NCI-H1436 treated with DMSO at 0.1 percent for 48 hours (cell line): Measurements from ENCODE around the gene ANKRD42.
"Not testable (repeated sequence)": the region's sequence is repeated elsewhere in the genome, so short reads cannot be mapped to it uniquely, and the experiment has no call there.

Experiments
- DNase-seq: peaks from one replicate; lab custom pipeline; 2025; lab: John Stamatoyannopoulos, UW

Gene ANKRD42

DNA sequence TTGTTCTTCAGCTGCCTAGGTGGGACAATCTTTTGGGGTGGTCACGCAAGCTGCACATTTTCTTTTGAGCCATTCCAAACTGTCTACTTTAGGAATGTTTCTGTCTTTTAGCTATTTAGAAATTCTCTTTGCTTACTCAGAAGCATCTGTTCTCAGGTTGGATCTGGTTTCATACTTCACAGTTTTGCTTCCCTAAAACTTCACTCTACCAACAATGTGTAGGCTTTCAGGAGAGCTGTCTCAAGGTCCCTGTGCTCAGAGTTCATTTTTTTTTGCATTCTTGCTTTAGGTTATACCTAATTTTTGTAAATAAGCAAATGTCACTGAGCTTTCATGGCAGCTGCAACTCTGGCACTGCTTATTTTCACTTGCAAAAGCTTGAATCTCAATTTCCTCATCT lies 55.9 kb downstream of the ANKRD42 start:
- DNase-seq, result no peak

- no peak for DNase-seq
These were observed 56.6 kb downstream of the ANKRD42 start for GRCh38 chr11:83249972-83250593.

DNA sequence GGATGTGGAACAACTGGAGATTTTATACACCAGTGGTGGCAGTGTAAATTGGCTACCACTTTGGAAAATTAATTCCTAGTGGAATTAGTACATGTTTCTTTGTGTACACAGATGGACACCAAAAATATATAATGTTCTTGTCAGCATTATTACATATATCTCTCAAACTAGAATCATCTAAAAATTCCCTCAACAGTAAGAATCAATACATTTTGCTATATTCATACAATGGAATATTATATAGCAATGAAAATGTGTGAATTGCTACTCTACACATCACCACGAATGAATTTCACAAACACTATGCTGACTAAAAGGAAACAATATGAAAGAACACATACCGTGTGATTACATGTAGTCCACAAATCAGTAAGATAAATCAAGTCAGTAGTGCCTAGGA lies 58.8 kb downstream of the ANKRD42 start:
- no peak for DNase-seq

DNA sequence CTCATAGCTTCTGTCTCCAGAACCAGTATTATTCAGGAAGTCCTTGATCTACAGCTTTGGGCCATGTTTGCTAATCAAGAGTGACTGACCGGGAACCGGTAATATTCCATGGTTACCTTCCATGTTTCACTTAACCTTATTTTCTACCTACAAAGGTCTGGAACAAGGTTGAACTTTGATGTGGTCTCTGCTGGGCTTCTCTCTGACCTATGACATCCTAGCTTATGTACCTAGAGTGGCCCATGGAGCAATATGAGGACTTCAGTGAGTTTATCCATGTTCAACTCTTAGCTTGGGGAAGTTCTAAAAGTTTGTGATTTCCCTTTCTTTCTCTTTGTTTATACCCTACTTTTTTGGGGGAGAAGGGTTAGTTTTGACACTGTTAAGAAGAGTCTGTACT lies 59.4 kb downstream of the ANKRD42 start:
- DNase-seq, result no peak

- no peak for DNase-seq
These were observed 61.9 kb downstream of the ANKRD42 start for GRCh38 chr11:83255366-83255765.

GRCh38 chr11:83256602-83257340 lies 63.3 kb downstream of the ANKRD42 start:
- DNase-seq, result no peak

DNA sequence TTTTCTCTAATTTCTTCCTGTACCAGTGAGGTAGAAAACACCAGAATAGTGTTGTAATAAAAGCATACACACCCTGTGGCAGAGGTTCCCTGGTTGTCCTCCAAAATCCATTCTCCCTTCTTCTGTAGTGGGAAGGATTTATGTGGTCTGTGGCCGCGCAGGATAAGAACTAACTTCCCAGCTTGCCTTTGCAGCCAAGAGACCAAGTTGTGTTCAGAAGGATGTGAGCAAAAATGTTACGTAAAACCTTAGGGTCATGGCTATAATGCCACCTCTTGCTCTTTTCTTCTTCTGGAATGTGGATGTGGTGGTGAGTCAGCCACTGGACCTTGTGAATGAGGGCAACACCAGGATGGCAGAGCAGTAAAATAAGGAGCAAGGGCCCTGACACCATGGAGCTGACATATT lies 64.3 kb downstream of the ANKRD42 start:
- no peak for DNase-seq

DNA sequence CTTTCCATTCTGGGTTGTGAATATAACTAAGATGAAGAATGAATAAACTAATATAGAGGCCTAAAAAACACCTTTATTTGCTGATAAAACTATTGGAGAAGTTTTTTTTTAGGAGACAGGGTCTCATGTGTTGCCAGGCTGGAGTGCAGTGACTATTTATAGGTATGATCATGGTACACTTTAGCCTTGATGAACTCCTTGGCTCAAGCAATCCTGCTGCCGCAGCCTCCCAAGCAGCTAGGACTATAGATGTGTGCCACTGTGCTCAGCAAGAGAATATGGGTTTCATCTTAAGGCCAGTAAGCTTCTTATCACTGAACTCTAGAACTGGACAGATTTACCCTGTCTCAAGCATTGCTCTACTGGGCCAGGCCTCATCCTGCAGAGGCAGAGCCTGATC lies 66.0 kb downstream of the ANKRD42 start:
- no peak for DNase-seq

- DNase-seq, result no peak
These were observed 71.8 kb downstream of the ANKRD42 start for GRCh38 chr11:83265331-83265730.

DNA sequence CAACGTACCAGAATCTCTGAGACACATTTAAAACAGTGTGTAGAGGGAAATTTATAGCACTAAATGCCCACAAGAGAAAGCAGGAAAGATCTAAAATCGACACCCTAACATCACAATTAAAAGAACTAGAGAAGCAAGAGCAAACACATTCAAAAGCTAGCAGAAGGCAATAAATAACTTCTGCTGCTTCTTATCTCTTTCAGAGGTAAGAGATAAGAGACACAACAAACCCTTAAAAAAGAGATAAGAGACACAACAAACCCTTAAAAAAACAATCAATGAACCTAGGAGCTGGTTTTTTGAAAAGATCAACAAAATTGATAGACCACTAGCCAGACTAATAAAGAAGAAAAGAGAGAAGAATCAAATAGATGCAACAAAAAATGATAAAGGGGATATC lies 75.6 kb downstream of the ANKRD42 start:
- DNase-seq, result not testable (repeated sequence)

- not testable (repeated sequence) for DNase-seq
These were observed 78.2 kb downstream of the ANKRD42 start for GRCh38 chr11:83271734-83272133.

DNA sequence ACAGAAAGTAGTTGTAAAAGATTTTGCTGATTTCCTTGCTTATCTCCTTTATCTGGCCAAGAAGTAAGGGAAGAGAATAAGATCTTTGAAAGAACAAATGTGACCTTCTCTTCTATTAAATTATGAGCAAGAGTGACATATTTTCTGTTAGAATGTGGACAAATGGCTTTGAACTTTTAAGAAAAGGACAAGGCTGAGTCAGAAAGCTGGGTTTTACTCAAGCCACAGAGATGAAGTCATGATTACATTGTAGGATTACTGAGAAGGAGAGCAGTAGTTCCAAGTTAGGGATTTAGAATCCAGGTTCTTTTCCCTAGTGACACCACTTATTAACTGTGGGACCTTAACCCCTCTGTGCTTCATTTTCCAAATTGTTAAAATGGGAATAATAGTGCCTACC lies 79.1 kb downstream of the ANKRD42 start:
- no peak for DNase-seq

GRCh38 chr11:83275888-83276641 lies 82.6 kb downstream of the ANKRD42 start:
- DNase-seq, result no peak

DNA sequence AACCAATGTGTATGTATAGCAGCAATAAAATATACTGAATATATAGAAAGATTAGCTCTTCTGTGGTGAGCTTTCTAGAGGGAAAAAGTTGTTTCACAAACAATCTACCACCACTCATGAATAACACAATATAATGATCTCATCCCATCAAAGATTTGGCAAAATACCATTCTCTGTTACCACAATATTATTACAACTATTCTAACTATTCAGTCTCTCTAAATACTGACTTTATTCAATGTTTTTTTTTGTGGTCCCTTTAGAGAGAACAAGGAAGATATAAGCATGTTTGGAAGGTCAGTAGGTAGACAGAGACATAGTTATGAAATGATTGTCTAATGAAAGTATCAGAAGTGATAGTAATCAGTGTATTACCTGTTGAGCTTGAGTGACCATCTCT lies 84.8 kb downstream of the ANKRD42 start:
- no peak for DNase-seq

DNA sequence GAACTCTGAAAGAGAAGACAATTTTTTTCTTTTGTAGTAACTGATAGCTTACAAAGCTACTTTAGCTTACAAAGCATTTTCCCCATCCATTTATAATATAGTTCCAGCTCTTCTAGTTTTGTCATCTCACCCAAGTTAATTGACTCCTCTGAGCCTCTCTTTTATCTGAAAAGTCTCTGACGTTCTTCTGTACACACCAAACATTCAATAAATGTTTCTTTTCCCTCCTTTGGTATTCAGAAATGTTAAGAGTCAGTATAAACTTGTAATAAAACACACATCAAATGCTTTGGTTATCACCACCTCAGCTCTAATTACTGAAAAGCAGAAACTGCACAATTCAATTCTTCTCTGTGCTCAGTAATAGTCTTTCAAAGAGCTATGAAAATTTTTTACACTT lies 86.7 kb downstream of the ANKRD42 start:
- DNase-seq, result no peak

DNA sequence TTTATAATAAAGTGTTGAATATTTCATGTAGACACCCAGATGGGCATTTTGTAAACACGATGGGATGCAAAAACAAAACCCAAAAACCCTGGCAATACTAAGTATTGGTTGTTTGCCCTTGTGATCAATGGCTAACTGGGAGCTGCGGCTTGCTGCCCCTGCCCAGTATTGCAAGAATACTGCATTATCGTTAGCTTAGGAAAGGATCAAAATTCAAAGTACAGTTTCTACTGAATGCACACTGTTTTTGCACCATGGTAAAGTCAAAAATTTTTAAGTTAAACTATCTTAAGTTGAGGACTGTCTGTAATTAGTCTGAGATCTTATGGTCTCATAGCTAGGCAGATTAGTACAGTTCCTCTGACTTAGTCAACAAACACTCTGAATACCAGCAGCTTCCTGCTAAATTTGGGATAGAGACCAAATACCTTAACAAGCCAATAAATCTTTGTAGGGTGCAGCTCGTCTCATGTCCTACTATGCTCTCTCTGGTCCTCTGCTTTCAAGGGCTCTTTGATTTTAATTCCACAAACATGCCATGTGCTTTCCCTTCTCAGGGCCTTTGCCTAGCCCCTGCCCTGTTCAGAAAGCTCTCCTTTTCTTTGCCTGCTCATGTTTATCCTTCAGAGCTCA lies 88.7 kb downstream of the ANKRD42 start:
- DNase-seq, result no peak

GRCh38 chr11:83284501-83285150 lies 91.1 kb downstream of the ANKRD42 start:
- no peak for DNase-seq

GRCh38 chr11:83285151-83285770 lies 91.7 kb downstream of the ANKRD42 start:
- DNase-seq, result no peak

DNA sequence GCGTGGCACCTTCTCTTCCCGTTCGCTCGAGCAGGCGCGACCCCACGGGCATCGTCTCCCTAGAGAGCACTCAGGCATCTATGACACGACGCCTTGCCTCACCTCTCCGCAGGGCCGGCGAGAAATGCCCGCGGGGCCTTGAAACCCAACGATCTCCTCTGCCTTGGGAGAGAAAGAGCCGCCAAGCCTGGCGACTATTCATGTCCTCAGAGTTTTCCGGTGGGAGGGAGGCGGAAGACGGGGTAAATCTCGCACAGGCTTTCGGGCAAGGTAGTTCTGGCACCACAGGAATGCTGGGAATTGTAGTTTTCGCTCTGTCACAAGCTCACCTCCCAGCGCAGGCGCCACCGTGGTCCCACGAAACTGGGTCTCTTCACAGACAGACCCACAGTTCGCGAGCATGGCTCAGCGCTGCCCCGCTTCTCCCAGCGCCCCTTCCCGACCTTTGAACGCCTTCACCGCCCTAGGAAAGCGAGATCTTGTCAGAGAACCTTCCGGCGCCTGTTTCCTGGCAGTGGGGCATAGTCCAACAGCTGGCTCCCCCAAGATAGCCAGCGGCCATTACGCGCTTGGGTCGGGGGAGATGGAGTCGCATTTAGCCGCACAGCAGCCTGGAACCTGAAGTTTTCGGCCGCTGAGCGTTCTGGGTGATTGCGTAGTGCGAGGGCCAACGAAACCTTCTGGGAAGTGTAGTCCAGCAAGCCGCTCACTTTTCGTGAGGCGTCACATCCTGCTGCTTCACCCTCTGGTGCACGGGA lies 92.4 kb downstream of the ANKRD42 start, which contains the start of gene CCDC90B:
Gene CCDC90B (minus strand): TSS at position 597 of the 758 bp plus-strand sequence. CDS start 395 bp downstream, at position 202.
- DNase-seq, result peak; percentile 89

GRCh38 chr11:83287631-83288030 lies 94.1 kb downstream of the ANKRD42 start:
- no peak for DNase-seq
